Measurements from ENCODE around the gene CDC42EP4. TPM values are rescaled to one million over a fixed set of nuclear protein-coding genes. Genes with fewer than 3 reads are reported as not detected.

CDC42EP4 gene
- total RNA-seq, 4 donors from 2014 or later: 45.1 to 63.9 (median 52.9) TPM

GRCh38 chr17:73331060-73331459 lies 19.3 kb upstream of the CDC42EP4 start:
- WGBS, 2 donors: 40 to 68% methylated on average over 3 of the region's 3 CpGs
- no peak for TF ChIP-seq POLR2A (IDR thresholded peaks at IDR 0.05)
- no peak for TF ChIP-seq CTCF (IDR thresholded peaks at IDR 0.05)
- no peaks in the 10 kb centered on the region for H3K36me3 ChIP-seq
- no peak overlapping the region for H3K4me3 ChIP-seq
- H3K9me3 ChIP-seq: no peaks in the 10 kb centered on the region
- DNase-seq: no peak
- peaks cover 7 to 29% (median 17%) of the 10 kb centered on the region in 3 donors for H3K4me1 ChIP-seq
- no peak overlapping the region for H3K27ac ChIP-seq
- intact Hi-C loops (cut with DNase I): no loop called here
- no peaks in the 10 kb centered on the region for H3K27me3 ChIP-seq

GRCh38 chr17:73327676-73328075 lies 15.9 kb upstream of the CDC42EP4 start:
- H3K36me3 ChIP-seq: no peaks in the 10 kb centered on the region
- H3K9me3 ChIP-seq: no peaks in the 10 kb centered on the region
- no peak overlapping the region for H3K4me3 ChIP-seq
- no peak overlapping the region for H3K27ac ChIP-seq
- 76 to 80% methylated on average over 7 of the region's 7 CpGs for WGBS, 2 donors
- peaks cover 0 to 12% (median 0%) of the 10 kb centered on the region in 4 donors for H3K27me3 ChIP-seq
- TF ChIP-seq POLR2A (IDR thresholded peaks at IDR 0.05): no peak
- no peak for TF ChIP-seq CTCF (IDR thresholded peaks at IDR 0.05)
- H3K4me1 ChIP-seq: peaks cover 0 to 26% (median 22%) of the 10 kb centered on the region in 3 donors
- no peak for DNase-seq
- intact Hi-C loops (cut with DNase I): no loop called here

- Histone ChIP-seq H3K9me3 (no peaks in the 10 kb centered on the region), H3K27ac (peak overlapping the region in 2 of 4 donors; percentile 14 to 65), H3K4me1 (peaks cover 0 to 44% (median 22%) of the 10 kb centered on the region in 3 donors), H3K4me3 (no peak overlapping the region), H3K36me3 (no peaks in the 10 kb centered on the region), H3K27me3 (peaks cover 0 to 12% (median 0%) of the 10 kb centered on the region in 4 donors)
- 37 to 48% methylated on average over 4 of the region's 4 CpGs for WGBS, 2 donors
- intact Hi-C loops (cut with DNase I): no loop called here
- TF ChIP-seq POLR2A (IDR thresholded peaks at IDR 0.05) (no peak), CTCF (IDR thresholded peaks at IDR 0.05) (peak in 1 of 6 experiments; percentile 6)
- no peak for DNase-seq
Measured at GRCh38 chr17:73325527-73325842, 13.7 kb upstream of the CDC42EP4 start.

- H3K27me3 ChIP-seq: peaks cover 0 to 12% (median 0%) of the 10 kb centered on the region in 4 donors
- H3K36me3 ChIP-seq: no peaks in the 10 kb centered on the region
- H3K4me3 ChIP-seq: no peak overlapping the region
- no peaks in the 10 kb centered on the region for H3K9me3 ChIP-seq
- no peak for DNase-seq
- peaks cover 0 to 44% (median 22%) of the 10 kb centered on the region in 3 donors for H3K4me1 ChIP-seq
- intact Hi-C loops (cut with DNase I): no loop called here
- WGBS, 2 donors: 73 to 80% methylated on average over 12 to 13 of the region's 17 CpGs
- no peak for TF ChIP-seq POLR2A (IDR thresholded peaks at IDR 0.05)
- TF ChIP-seq CTCF (IDR thresholded peaks at IDR 0.05): no peak
- H3K27ac ChIP-seq: peak overlapping the region in 3 of 4 donors; percentile 26 to 65 (median 27)
Measured at GRCh38 chr17:73324711-73325526, 13.1 kb upstream of the CDC42EP4 start.

- peaks cover 0 to 44% (median 22%) of the 10 kb centered on the region in 3 donors for H3K4me1 ChIP-seq
- H3K27ac ChIP-seq: peak overlapping the region; percentile 4 to 65 (median 26)
- H3K9me3 ChIP-seq: no peaks in the 10 kb centered on the region
- DNase-seq: no peak
- no peaks in the 10 kb centered on the region for H3K36me3 ChIP-seq
- peaks cover 0 to 12% (median 0%) of the 10 kb centered on the region in 4 donors for H3K27me3 ChIP-seq
- 26 to 40% methylated on average over 5 to 9 of the region's 9 CpGs for WGBS, 2 donors
- no peak overlapping the region for H3K4me3 ChIP-seq
- TF ChIP-seq CTCF (IDR thresholded peaks at IDR 0.05) (no peak), POLR2A (IDR thresholded peaks at IDR 0.05) (no peak)
- intact Hi-C loops (cut with DNase I): no loop called here
Measured at GRCh38 chr17:73324160-73324475, 12.3 kb upstream of the CDC42EP4 start.
